HG02623 (cell line): ENCODE data around the gene PIBF1.

ENCODE experiments used
- ATAC-seq: cut with Tn5 transposase; IDR thresholded peaks from one replicate; pipeline ENCODE4 v1.9.1; 2021; ENCODE audit warnings: moderate library complexity; ENCODE audit not compliant: unreplicated experiment

Gene PIBF1

DNA sequence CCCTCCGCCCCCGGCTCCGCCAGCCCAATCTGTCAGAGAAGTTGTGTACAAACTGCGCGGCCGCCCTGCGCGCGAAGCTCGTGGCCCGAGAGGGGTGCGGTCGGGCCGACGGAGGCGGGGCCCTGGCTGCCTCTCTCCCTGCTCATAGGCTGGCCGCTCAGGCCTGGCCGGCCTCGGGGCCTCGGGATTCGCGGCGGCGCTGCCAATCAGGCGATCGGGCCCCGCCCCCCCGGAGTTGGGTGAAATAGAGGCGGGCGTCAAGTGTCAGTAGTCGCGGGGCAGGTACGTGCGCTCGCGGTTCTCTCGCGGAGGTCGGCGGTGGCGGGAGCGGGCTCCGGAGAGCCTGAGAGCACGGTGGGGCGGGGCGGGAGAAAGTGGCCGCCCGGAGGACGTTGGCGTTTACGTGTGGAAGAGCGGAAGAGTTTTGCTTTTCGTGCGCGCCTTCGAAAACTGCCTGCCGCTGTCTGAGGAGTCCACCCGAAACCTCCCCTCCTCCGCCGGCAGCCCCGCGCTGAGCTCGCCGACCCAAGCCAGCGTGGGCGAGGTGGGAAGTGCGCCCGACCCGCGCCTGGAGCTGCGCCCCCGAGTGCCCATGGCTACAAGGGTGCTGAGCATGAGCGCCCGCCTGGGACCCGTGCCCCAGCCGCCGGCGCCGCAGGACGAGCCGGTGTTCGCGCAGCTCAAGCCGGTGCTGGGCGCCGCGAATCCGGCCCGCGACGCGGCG, 277.0 kb downstream of the PIBF1 start, which contains the start of gene KLF5:
Gene KLF5, plus strand, starts transcription at position 270 of the 724 bp plus-strand sequence. Its CDS starts 323 bp downstream, at position 593.
- peak; percentile 98 for ATAC-seq

- peak; percentile 28 for ATAC-seq
Observed at GRCh38 chr13:73059460-73060250, 277.7 kb downstream of the PIBF1 start.

DNA sequence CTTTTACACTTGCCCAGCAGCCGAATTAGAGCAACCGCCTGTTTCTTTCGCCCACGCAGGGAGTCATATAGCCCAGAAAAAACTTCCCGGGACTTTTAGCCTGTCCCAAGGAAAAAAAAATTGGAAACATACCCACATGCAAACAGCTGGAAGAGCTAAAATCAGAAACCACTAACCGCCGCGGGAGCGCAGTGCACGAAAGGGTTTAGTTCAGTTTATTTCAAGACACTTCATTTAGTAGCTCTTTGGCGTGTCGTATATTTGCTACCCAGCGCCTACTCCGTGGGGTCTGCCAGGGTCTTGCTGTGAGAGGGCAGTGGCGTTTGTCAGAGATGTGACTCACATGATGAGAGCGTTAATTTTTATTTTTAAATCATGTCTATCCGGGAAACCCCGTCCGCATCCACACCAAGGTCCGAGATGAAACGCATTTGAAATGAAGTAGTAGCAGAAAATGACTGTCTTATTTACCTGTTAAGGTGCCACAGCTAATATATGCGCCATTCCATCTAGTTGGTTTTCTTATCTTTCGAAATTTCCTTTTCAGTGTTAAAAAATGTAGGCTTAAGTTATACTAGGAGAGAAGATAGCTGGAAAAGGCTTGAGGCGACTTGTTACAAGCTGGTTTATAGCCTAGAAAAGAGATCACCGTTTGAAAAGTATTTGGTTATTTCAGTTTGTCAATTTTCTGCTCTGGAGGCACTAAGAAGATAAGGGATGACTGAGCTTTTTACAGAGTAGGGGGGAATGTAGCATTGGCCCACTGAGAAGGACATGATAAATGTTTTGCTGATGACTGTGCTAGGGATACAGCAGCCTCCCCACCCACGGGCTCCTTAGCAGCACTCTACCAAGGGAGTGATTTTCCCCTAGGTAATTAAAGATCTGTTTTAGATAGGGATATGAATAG, 278.6 kb downstream of the PIBF1 start:
- ATAC-seq = no peak

- ATAC-seq = no peak
Observed at GRCh38 chr13:73061473-73061872, 279.5 kb downstream of the PIBF1 start.

- ATAC-seq = no peak
Observed at GRCh38 chr13:73061876-73062275, 279.9 kb downstream of the PIBF1 start.

DNA sequence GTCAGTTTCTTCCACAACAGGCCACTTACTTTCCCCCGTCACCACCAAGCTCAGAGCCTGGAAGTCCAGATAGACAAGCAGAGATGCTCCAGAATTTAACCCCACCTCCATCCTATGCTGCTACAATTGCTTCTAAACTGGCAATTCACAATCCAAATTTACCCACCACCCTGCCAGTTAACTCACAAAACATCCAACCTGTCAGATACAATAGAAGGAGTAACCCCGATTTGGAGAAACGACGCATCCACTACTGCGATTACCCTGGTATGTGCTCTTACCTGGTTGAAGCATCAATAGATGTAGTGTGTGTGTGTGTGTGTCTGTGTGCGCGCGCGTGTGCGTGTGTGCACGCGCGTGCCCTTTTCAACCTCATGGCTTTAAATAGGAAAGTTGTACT, 280.5 kb downstream of the PIBF1 start:
- no peak for ATAC-seq

- no peak for ATAC-seq
Observed at GRCh38 chr13:73063166-73063565, 281.2 kb downstream of the PIBF1 start.

GRCh38 chr13:73065036-73065435, 283.1 kb downstream of the PIBF1 start:
- ATAC-seq = no peak

DNA sequence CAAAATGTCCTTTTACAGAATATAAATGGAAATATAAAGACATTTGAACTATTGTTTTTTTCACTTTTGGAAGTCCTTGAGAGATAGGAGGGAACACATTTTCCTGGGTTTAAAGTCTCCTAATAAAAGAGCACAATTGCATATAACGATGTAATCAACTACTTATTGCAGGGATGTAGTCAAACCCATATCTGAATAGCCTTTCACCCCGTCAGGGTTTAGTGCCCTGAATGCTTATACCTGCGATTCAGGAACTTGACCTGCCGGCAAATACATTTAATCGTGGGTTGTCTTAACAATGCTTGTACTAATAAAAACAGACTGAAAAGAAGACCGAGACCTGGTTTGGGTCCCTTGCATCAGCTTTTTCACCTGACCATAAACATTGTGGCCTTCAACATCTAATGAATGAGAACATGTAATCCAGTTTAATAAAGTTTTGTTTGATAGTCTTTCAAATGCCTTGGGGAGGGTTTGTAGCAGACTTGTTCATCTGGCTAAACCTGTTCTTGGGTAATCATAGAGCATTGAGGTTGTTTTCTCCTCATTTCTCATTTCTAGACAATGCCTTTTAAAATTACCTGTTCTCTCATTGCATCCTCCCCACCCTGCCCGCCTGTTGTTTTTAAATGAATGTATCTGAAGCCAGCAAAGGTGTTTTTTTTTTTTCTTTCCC, 283.9 kb downstream of the PIBF1 start:
- ATAC-seq = no peak
